A549 treated with dexamethasone at 1 μM for 4 hours (cell line): Measurements from ENCODE around the gene CHRNA10. TPM values are rescaled to one million over a fixed set of nuclear protein-coding genes. Genes with fewer than 3 reads are reported as not detected.

Experiments
- total RNA-seq: library from RNA; stranded (reverse); fragments of 200-300 nt; extraction: Qiagen RNA extraction; gene quantifications from 5 replicates; pipeline ENCODE4 v1.2.3, GENCODE V29; 2022

Gene CHRNA10
- 0.73 to 1.4 TPM (median 0.98 TPM) in 5 replicates for total RNA-seq

GRCh38 chr11:3671334-3672254, at the start of gene CHRNA10:
CHRNA10 (minus strand) TSS chr11:3671384; CDS start chr11:3671312, 72 bp downstream.

DNA sequence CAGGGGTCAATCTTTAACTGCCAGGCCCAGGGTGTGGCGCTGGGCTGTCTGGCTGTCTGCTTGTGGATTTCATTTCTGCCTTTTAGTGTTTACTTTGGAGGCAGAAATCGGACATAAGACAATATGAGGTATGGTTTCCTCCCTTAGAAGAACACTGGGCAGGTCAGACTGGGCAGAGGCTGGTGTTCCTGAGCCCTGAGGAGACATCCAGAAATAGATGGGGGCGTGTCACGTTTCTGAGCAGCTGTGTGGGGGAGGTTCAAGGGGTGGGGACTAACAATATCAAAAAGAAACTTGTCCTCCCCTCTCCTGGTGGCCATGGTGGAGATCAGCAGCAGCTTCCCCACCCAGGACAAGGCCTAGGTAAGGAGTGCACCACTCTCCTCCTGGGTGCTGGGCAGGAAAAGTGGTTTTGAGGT, 26.4 kb downstream of the CHRNA10 start, which contains the start of gene ART1:
Gene ART1 (plus strand): TSS at position 312 of the 419 bp plus-strand sequence. CDS start 14,086 bp downstream, outside the sequence.

DNA sequence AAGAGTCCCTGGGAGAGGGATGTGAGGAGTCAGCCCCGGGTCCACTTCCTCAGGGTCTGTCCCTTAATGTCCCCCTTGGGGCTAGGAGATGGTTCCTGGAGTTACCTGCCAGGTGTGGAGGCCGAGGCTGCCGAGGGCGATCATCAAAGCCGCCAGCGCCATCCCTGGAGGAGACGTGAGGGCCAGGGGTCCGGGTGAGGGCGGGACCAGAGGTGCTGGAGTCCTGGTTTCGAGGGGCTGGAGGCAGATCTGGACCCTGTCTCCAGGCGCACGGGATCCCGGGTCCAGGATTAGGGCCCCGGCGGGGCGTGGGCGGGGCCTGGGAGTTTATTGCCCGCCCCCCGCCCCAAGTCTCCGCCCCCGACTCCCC, 29.5 kb downstream of the CHRNA10 start, which contains the start of gene ART5:
Gene ART5 (minus strand): TSS at position 292 of the 370 bp plus-strand sequence. CDS start 130 bp downstream, at position 162.

Other genes starting within 250 kb of the CHRNA10 start
- 0.19 to 0.49 TPM (median 0.29 TPM) in 5 replicates for gene ART5, start 29.4 kb downstream of the CHRNA10 start, total RNA-seq
- gene ART1, start 26.3 kb downstream of the CHRNA10 start, total RNA-seq: 0.08 TPM in 1 of 5 replicates, not detected in the others
- 63.6 to 81.5 TPM (median 77.7 TPM) in 5 replicates for gene NUP98, start 126.2 kb upstream of the CHRNA10 start, total RNA-seq
- gene PGAP2, start 137.2 kb upstream of the CHRNA10 start, total RNA-seq: 15.7 to 24.3 TPM (median 22.3 TPM) in 5 replicates
- gene RHOG, start 169.6 kb upstream of the CHRNA10 start, total RNA-seq: 95.1 to 115 TPM (median 111 TPM) in 5 replicates
- gene STIM1, start 184.3 kb upstream of the CHRNA10 start, total RNA-seq: 22.4 to 27.9 TPM (median 26.3 TPM) in 5 replicates